Cardiac muscle cell (in vitro differentiated cells and primary cell): ENCODE results near the gene KATNAL2. TPM values are rescaled to one million over a fixed set of nuclear protein-coding genes. Genes with fewer than 3 reads are reported as not detected.

ENCODE experiments used
- DNase-seq, 2 donors: peaks; one replicate each; pipeline versions ENCODE4 v3.0.0 to v3.0.0-alpha.2; 2010 to 2017; ENCODE audit warnings: low read depth in 1 of 2, low spot score in 1 of 2
- H3K27ac ChIP-seq: fragments of 200-600 bp; sonication (generic); 2 replicates; pipeline ENCODE4 v1.5.1; 2016
- H3K27me3 ChIP-seq: fragments of 200-600 bp; sonication (generic); 2 replicates; pipeline ENCODE4 v1.6.0; 2016; ENCODE audit warnings: control low read depth
- H3K36me3 ChIP-seq: fragments of 200-600 bp; sonication (generic); 2 replicates; pipeline ENCODE4 v1.5.1; 2016; ENCODE audit warnings: control low read depth
- H3K4me1 ChIP-seq: fragments of 200-600 bp; sonication (generic); 2 replicates; pipeline ENCODE4 v1.8.1; 2017; ENCODE audit warnings: low read depth, mild to moderate bottlenecking, mixed run types
- H3K4me3 ChIP-seq: fragments of 200-600 bp; sonication (generic); 2 replicates; pipeline ENCODE4 v1.5.1; 2016; ENCODE audit warnings: mild to moderate bottlenecking
- H3K9me3 ChIP-seq: fragments of 200-600 bp; sonication (generic); 2 replicates; pipeline ENCODE4 v1.5.1; 2017; ENCODE audit warnings: low read depth, mild to moderate bottlenecking, control low read depth
- CTCF ChIP-seq: IDR thresholded peaks from 2 replicates; pipeline ENCODE4 v1.5.1; 2012; ENCODE audit warnings: low read depth, mild to moderate bottlenecking, low read length
- polyA plus RNA-seq: library from polyadenylated mRNA; unstranded; fragments of >200 nt; fragmentation: Nextera tagmentation; extraction: Ambion mirVana; gene quantifications from 2 replicates; pipeline ENCODE4 v1.2.1, GENCODE V29; 2016
- total RNA-seq: library from RNA; depleted of rRNA; stranded (reverse); fragments of >200 nt; gene quantifications from 2 replicates; pipeline ENCODE4 v1.2.3, GENCODE V29; 2016

Gene KATNAL2
- total and polyA plus RNA-seq, 2 experiments from 2014 or later, result 11.3 to 19.6 TPM

- Histone ChIP-seq H3K27me3 (no peaks in the 10 kb centered on the region), H3K4me1 (no peaks in the 10 kb centered on the region), H3K27ac (no peak overlapping the region), H3K4me3 (no peak overlapping the region), H3K9me3 (no peaks in the 10 kb centered on the region), H3K36me3 (peaks cover 40% of the 10 kb centered on the region)
- no peak for TF ChIP-seq CTCF
- no peak for DNase-seq
Measured at GRCh38 chr18:47110492-47111274, 193.3 kb downstream of the KATNAL2 start.

- H3K9me3 ChIP-seq, result no peaks in the 10 kb centered on the region
- peaks cover 31% of the 10 kb centered on the region for H3K36me3 ChIP-seq
- H3K27me3 ChIP-seq, result no peaks in the 10 kb centered on the region
- no peak overlapping the region for H3K27ac ChIP-seq
- no peak overlapping the region for H3K4me3 ChIP-seq
- no peak for TF ChIP-seq CTCF
- H3K4me1 ChIP-seq, result peaks cover 7% of the 10 kb centered on the region
- no peak for DNase-seq
Measured at GRCh38 chr18:47113796-47114540, 196.6 kb downstream of the KATNAL2 start.

GRCh38 chr18:47115205-47115604, 197.8 kb downstream of the KATNAL2 start:
- Histone ChIP-seq H3K36me3 (peaks cover 31% of the 10 kb centered on the region), H3K4me3 (no peak overlapping the region), H3K4me1 (peaks cover 7% of the 10 kb centered on the region)

GRCh38 chr18:47118981-47119380, 201.6 kb downstream of the KATNAL2 start:
- no peaks in the 10 kb centered on the region for H3K9me3 ChIP-seq
- H3K4me1 ChIP-seq, result peaks cover 7% of the 10 kb centered on the region
- no peak overlapping the region for H3K27ac ChIP-seq
- no peak for TF ChIP-seq CTCF
- no peak overlapping the region for H3K4me3 ChIP-seq
- H3K36me3 ChIP-seq, result peaks cover 17% of the 10 kb centered on the region
- H3K27me3 ChIP-seq, result no peaks in the 10 kb centered on the region
- peak in 1 of 2 donors; percentile 30 for DNase-seq

More at GRCh38 chr18:47115205-47115604, 197.8 kb downstream of the KATNAL2 start:
- no peaks in the 10 kb centered on the region for H3K9me3 ChIP-seq
- no peak for DNase-seq
- no peak overlapping the region for H3K27ac ChIP-seq
- no peaks in the 10 kb centered on the region for H3K27me3 ChIP-seq
- no peak for TF ChIP-seq CTCF

- Histone ChIP-seq H3K27ac (no peak overlapping the region), H3K4me3 (no peak overlapping the region), H3K4me1 (peaks cover 7% of the 10 kb centered on the region), H3K27me3 (no peaks in the 10 kb centered on the region), H3K36me3 (peaks cover 13% of the 10 kb centered on the region), H3K9me3 (no peaks in the 10 kb centered on the region)
- TF ChIP-seq CTCF, result no peak
- DNase-seq, result peak in 1 of 2 donors; percentile 45
Measured at GRCh38 chr18:47120428-47120827, 203.0 kb downstream of the KATNAL2 start.
